Astrocyte (in vitro differentiated cells and primary cell): ENCODE data around the gene N4BP3. TPM values are rescaled to one million over a fixed set of nuclear protein-coding genes. Genes with fewer than 3 reads are reported as not detected.

Source experiments
- DNase-seq: peaks from one replicate; pipeline ENCODE4 v3.0.0-alpha.2; 2010; ENCODE audit warnings: low read depth
- FAIRE-seq: peaks from 2 replicates; lab custom pipeline; 2011; peaks lifted over from hg19 to GRCh38; lab: Jason Lieb, UNC
- H2AFZ ChIP-seq: 2 replicates; pipeline ENCODE4 v1.6.0; 2012; ENCODE audit warnings: low read depth, low read length, inconsistent platforms
- H3K27ac ChIP-seq: 2 replicates; pipeline ENCODE4 v1.5.1; 2011; ENCODE audit warnings: low read depth, low read length, inconsistent platforms
- H3K27me3 ChIP-seq: 2 replicates; pipeline ENCODE4 v1.6.0; 2011; ENCODE audit warnings: low read length, inconsistent platforms; ENCODE audit not compliant: insufficient read depth
- H3K36me3 ChIP-seq: 2 replicates; pipeline ENCODE4 v1.5.1; 2011; ENCODE audit warnings: low read length, inconsistent platforms; ENCODE audit not compliant: insufficient read depth
- H3K4me1 ChIP-seq: 2 replicates; pipeline ENCODE4 v1.5.1; 2011; ENCODE audit warnings: low read length, inconsistent platforms; ENCODE audit not compliant: insufficient read depth
- H3K4me2 ChIP-seq: 2 replicates; pipeline ENCODE4 v1.6.0; 2012; ENCODE audit warnings: low read length, inconsistent platforms
- H3K4me3 ChIP-seq: 2 replicates; pipeline ENCODE4 v1.5.1; 2011; ENCODE audit warnings: low read depth, mild to moderate bottlenecking, low read length, inconsistent platforms; ENCODE audit not compliant: insufficient read depth
- H3K79me2 ChIP-seq: 2 replicates; pipeline ENCODE4 v1.6.0; 2012; ENCODE audit warnings: mild to moderate bottlenecking, low read length, inconsistent platforms; ENCODE audit not compliant: insufficient read depth
- H3K9ac ChIP-seq: 2 replicates; pipeline ENCODE4 v1.6.0; 2012; ENCODE audit warnings: mild to moderate bottlenecking, low read length, inconsistent platforms
- H3K9me3 ChIP-seq: 2 replicates; pipeline ENCODE4 v1.5.1; 2012; ENCODE audit warnings: low read depth, mild to moderate bottlenecking, low read length, inconsistent platforms; ENCODE audit not compliant: insufficient read depth
- H4K20me1 ChIP-seq: 2 replicates; pipeline ENCODE4 v1.6.0; 2012; ENCODE audit warnings: low read length, inconsistent platforms; ENCODE audit not compliant: insufficient read depth
- H3K27ac Mint-ChIP-seq: one replicate; pipeline ENCODE4 v1.8.0; 2021; ENCODE audit warnings: mild to moderate bottlenecking, mixed read lengths; ENCODE audit not compliant: unreplicated experiment
- H3K27me3 Mint-ChIP-seq: one replicate; pipeline ENCODE4 v1.8.0; 2021; ENCODE audit warnings: low read depth, mixed read lengths; ENCODE audit not compliant: unreplicated experiment
- H3K36me3 Mint-ChIP-seq: one replicate; pipeline ENCODE4 v1.8.0; 2021; ENCODE audit warnings: low read depth, mixed read lengths; ENCODE audit not compliant: unreplicated experiment
- H3K4me1 Mint-ChIP-seq: one replicate; pipeline ENCODE4 v1.8.0; 2021; ENCODE audit warnings: low read depth, mixed read lengths; ENCODE audit not compliant: unreplicated experiment
- H3K4me3 Mint-ChIP-seq: one replicate; pipeline ENCODE4 v1.8.0; 2021; ENCODE audit warnings: mild to moderate bottlenecking, moderate library complexity, mixed read lengths; ENCODE audit not compliant: unreplicated experiment
- H3K9me3 Mint-ChIP-seq: one replicate; pipeline ENCODE4 v1.8.0; 2021; ENCODE audit warnings: mild to moderate bottlenecking, mixed read lengths; ENCODE audit not compliant: unreplicated experiment
- EZH2 ChIP-seq: IDR thresholded peaks from 2 replicates; pipeline ENCODE4 v1.6.1; 2012; ENCODE audit warnings: mild to moderate bottlenecking, low read length, inconsistent platforms; ENCODE audit not compliant: insufficient read depth
- total RNA-seq: library from RNA; stranded (reverse); gene quantifications from 2 replicates; pipeline ENCODE4 v1.2.1, GENCODE V29; 2021
- TF ChIP-seq, protein P1 (sequence below): IDR thresholded peaks from 2 replicates; pipeline ENCODE4 v1.5.1; 2011; ENCODE audit warnings: low read depth, mild to moderate bottlenecking, inconsistent platforms, low read length, moderate library complexity; ENCODE audit not compliant: insufficient read depth

Gene N4BP3
- total RNA-seq, 1 donor from 2014 or later = 1.3 TPM

DNA sequence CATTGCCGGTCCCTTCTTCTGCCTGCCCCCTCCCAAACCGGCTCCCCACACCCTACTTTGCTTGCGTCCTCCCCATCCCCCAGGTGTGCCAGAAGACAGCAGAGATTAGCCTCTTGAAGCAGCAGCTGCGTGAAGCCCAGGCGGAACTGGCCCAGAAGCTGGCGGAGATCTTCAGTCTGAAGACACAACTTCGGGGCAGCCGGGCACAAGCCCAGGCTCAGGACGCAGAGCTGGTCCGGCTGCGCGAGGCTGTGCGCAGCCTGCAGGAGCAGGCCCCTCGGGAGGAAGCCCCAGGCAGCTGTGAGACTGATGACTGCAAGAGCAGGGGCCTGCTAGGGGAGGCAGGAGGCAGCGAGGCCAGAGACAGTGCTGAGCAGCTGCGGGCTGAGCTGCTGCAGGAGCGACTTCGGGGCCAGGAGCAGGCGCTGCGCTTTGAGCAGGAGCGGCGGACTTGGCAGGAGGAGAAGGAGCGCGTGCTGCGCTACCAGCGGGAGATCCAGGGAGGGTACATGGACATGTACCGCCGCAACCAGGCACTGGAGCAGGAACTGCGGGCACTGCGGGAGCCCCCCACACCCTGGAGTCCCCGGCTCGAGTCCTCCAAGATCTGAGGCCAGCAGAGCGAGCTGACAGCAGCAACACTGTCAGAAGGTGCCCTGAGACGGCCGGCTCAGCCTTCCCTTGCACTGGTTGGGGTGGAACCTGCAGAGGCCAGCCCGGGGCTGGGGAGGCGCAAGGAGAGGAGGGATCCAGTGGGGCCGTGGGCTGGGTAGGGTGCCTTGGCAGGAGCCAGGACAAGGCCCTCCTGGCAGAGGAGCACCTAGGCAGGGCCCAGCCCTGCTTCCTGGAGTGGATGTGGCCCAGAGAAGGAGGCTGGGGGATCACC is 8.3 kb downstream of the N4BP3 start:
- Histone ChIP-seq H3K4me3 (no peak overlapping the region), H3K36me3 (no peaks in the 10 kb centered on the region), H3K27me3 (peaks cover 7% of the 10 kb centered on the region), H3K9ac (no peak overlapping the region), H3K27ac (no peak overlapping the region), H3K79me2 (no peaks in the 10 kb centered on the region), H3K4me1 (no peaks in the 10 kb centered on the region), H2AFZ (no peak overlapping the region), H4K20me1 (no peaks in the 10 kb centered on the region), H3K4me2 (no peak overlapping the region), H3K9me3 (no peaks in the 10 kb centered on the region)
- Mint-ChIP-seq H3K36me3 (no peaks in the 10 kb centered on the region), H3K27me3 (peaks cover 8% of the 10 kb centered on the region), H3K27ac (no peak overlapping the region), H3K4me1 (peaks cover 1% of the 10 kb centered on the region), H3K4me3 (no peak overlapping the region), H3K9me3 (no peaks in the 10 kb centered on the region)
- no peak for DNase-seq
- TF ChIP-seq EZH2 = no peak
- TF ChIP-seq, protein P1, sequence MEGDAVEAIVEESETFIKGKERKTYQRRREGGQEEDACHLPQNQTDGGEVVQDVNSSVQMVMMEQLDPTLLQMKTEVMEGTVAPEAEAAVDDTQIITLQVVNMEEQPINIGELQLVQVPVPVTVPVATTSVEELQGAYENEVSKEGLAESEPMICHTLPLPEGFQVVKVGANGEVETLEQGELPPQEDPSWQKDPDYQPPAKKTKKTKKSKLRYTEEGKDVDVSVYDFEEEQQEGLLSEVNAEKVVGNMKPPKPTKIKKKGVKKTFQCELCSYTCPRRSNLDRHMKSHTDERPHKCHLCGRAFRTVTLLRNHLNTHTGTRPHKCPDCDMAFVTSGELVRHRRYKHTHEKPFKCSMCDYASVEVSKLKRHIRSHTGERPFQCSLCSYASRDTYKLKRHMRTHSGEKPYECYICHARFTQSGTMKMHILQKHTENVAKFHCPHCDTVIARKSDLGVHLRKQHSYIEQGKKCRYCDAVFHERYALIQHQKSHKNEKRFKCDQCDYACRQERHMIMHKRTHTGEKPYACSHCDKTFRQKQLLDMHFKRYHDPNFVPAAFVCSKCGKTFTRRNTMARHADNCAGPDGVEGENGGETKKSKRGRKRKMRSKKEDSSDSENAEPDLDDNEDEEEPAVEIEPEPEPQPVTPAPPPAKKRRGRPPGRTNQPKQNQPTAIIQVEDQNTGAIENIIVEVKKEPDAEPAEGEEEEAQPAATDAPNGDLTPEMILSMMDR = no peak
- no peak for FAIRE-seq

DNA sequence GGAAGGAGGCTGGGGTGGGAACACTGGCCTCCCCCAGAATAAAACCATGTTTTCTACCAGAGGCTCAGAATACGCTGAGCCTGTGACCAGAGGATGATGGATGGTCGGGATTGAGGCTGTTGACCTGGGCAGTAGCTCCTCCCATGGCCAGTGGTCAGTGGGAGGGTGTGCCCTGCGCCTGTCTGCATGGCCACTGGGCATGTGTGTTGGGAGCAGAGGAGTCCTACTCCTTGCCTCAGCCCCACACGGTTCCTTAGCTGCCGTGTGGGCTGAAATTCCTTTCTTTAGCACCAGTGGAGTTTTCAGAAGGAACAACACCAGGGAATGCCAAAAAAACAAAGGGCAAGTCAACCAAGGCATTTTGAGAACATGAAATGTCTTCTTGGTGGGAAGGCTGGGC is 9.0 kb downstream of the N4BP3 start:
- no peaks in the 10 kb centered on the region for H3K9me3 Mint-ChIP-seq
- Histone ChIP-seq H3K27ac (no peak overlapping the region), H3K27me3 (peaks cover 1% of the 10 kb centered on the region), H3K9me3 (no peaks in the 10 kb centered on the region), H3K9ac (no peak overlapping the region), H2AFZ (no peak overlapping the region), H3K4me1 (no peaks in the 10 kb centered on the region), H3K79me2 (no peaks in the 10 kb centered on the region), H3K4me2 (no peak overlapping the region), H4K20me1 (no peaks in the 10 kb centered on the region), H3K36me3 (no peaks in the 10 kb centered on the region), H3K4me3 (no peak overlapping the region)
- H3K4me1 Mint-ChIP-seq = peaks cover 1% of the 10 kb centered on the region
- H3K36me3 Mint-ChIP-seq = no peaks in the 10 kb centered on the region
- H3K4me3 Mint-ChIP-seq = no peak overlapping the region
- peaks cover 4% of the 10 kb centered on the region for H3K27me3 Mint-ChIP-seq
- TF ChIP-seq EZH2 = no peak
- TF ChIP-seq, protein P1 = no peak
- DNase-seq (no peak), FAIRE-seq (no peak)
- no peak overlapping the region for H3K27ac Mint-ChIP-seq
